HS-5 (cell line): ENCODE data around the gene ID4.
"Not testable (repeated sequence)": the region's sequence is repeated elsewhere in the genome, so short reads cannot be mapped to it uniquely, and the experiment has no call there.

ENCODE experiments used
- DNase-seq: peaks from one replicate; pipeline ENCODE4 v3.0.0-alpha.2; 2012; ENCODE audit warnings: low read depth

ID4 gene

GRCh38 chr6:19833947-19834346 is 3.2 kb upstream of the ID4 start:
- no peak for DNase-seq

GRCh38 chr6:19834858-19835257 is 2.3 kb upstream of the ID4 start:
- no peak for DNase-seq

GRCh38 chr6:19835605-19836004 is 1.6 kb upstream of the ID4 start:
- no peak for DNase-seq

GRCh38 chr6:19837511-19838441 is 606 bp downstream of the ID4 start:
- DNase-seq = no peak

GRCh38 chr6:19838442-19839236 is 1.5 kb downstream of the ID4 start:
- no peak for DNase-seq

GRCh38 chr6:19839237-19839546 is 2.0 kb downstream of the ID4 start:
- no peak for DNase-seq

- no peak for DNase-seq
Measured at GRCh38 chr6:19839788-19840187, 2.6 kb downstream of the ID4 start.

- DNase-seq = no peak
Measured at GRCh38 chr6:19841181-19841580, 4.0 kb downstream of the ID4 start.

- DNase-seq = no peak
Measured at GRCh38 chr6:19842030-19842615, 5.0 kb downstream of the ID4 start.

- no peak for DNase-seq
Measured at GRCh38 chr6:19844689-19845088, 7.5 kb downstream of the ID4 start.

- DNase-seq = no peak
Measured at GRCh38 chr6:19845266-19846041, 8.3 kb downstream of the ID4 start.

- DNase-seq = no peak
Measured at GRCh38 chr6:19848465-19849029, 11.4 kb downstream of the ID4 start.

- DNase-seq = no peak
Measured at GRCh38 chr6:19849196-19849595, 12.0 kb downstream of the ID4 start.

- DNase-seq = no peak
Measured at GRCh38 chr6:19849755-19850154, 12.6 kb downstream of the ID4 start.

GRCh38 chr6:19851241-19852089 is 14.3 kb downstream of the ID4 start:
- peak; percentile 25 for DNase-seq

- DNase-seq = no peak
Measured at GRCh38 chr6:19852090-19852457, 14.9 kb downstream of the ID4 start.

GRCh38 chr6:19852927-19853326 is 15.8 kb downstream of the ID4 start:
- DNase-seq = no peak

- DNase-seq = not testable (repeated sequence)
Measured at GRCh38 chr6:19854421-19855015, 17.3 kb downstream of the ID4 start.

- DNase-seq = no peak
Measured at GRCh38 chr6:19855536-19855935, 18.4 kb downstream of the ID4 start.

GRCh38 chr6:19857139-19857538 is 20.0 kb downstream of the ID4 start:
- no peak for DNase-seq

- no peak for DNase-seq
Measured at GRCh38 chr6:19857703-19858102, 20.5 kb downstream of the ID4 start.
